WTC11 (cell line): ENCODE data around the gene KIF17. TPM values are rescaled to one million over a fixed set of nuclear protein-coding genes. Genes with fewer than 3 reads are reported as not detected.

Experiments
- ATAC-seq: fragments of 200-7000 bp; cut with Tn5 transposase; 2 replicates; pipeline ENCODE4 v1.10.0; 2021; ENCODE audit warnings: mild to moderate bottlenecking, moderate library complexity
- CTCF ChIA-PET: fragments of 300-600 bp; sonication (Branson Sonifier 250); formaldehyde crosslinking; loops from one replicate; lab custom pipeline; 2021; ENCODE audit warnings: antibody characterized with exemption; lab: Charles Lee
- POLR2A ChIA-PET: fragments of 350-600 bp; sonication (Branson Sonifier 250); formaldehyde crosslinking; loops from one replicate; lab custom pipeline; 2021; ENCODE audit warnings: antibody characterized with exemption; lab: Charles Lee
- DNase-seq: peaks from one replicate; pipeline ENCODE4 v3.0.0; 2021; ENCODE audit warnings: low spot score
- H3K27ac Mint-ChIP-seq: 2 replicates; pipeline ENCODE4 v1.8.0; 2021; ENCODE audit warnings: mixed read lengths
- H3K27me3 Mint-ChIP-seq: 2 replicates; pipeline ENCODE4 v1.8.0; 2021; ENCODE audit warnings: low read depth, mild to moderate bottlenecking, moderate library complexity, mixed read lengths
- H3K36me3 Mint-ChIP-seq: 2 replicates; pipeline ENCODE4 v1.8.0; 2021; ENCODE audit warnings: mixed read lengths
- H3K4me1 Mint-ChIP-seq: 2 replicates; pipeline ENCODE4 v1.8.0; 2022; ENCODE audit warnings: mixed read lengths
- H3K4me3 Mint-ChIP-seq: 2 replicates; pipeline ENCODE4 v1.8.0; 2021; ENCODE audit warnings: mild to moderate bottlenecking, moderate library complexity, mixed read lengths
- H3K9me3 Mint-ChIP-seq: 2 replicates; pipeline ENCODE4 v1.8.0; 2021; ENCODE audit warnings: mixed read lengths
- ARID4B ChIP-seq: sonication (generic); formaldehyde crosslinking; IDR thresholded peaks from 2 replicates; pipeline ENCODE4 v1.8.0; 2023; ENCODE audit warnings: missing genetic modification reagents, mild to moderate bottlenecking, borderline replicate concordance
- ATF3 ChIP-seq: sonication (generic); formaldehyde crosslinking; conservative IDR thresholded peaks from 2 replicates; pipeline ENCODE4 v1.8.1; 2022; ENCODE audit warnings: mild to moderate bottlenecking, missing genetic modification reagents
- CBFB ChIP-seq: sonication (generic); formaldehyde crosslinking; IDR thresholded peaks from 2 replicates; pipeline ENCODE4 v1.8.1; 2022; ENCODE audit warnings: mild to moderate bottlenecking, low read depth, missing genetic modification reagents
- FOXJ3 ChIP-seq: sonication (generic); formaldehyde crosslinking; IDR thresholded peaks from 2 replicates; pipeline ENCODE4 v1.9.0; 2021; ENCODE audit warnings: missing genetic modification reagents, mild to moderate bottlenecking, borderline replicate concordance
- FOXP1 ChIP-seq: sonication (generic); formaldehyde crosslinking; IDR thresholded peaks from 2 replicates; pipeline ENCODE4 v1.8.0; 2022; ENCODE audit warnings: missing genetic modification reagents, mild to moderate bottlenecking, moderate library complexity, borderline replicate concordance
- FOXP4 ChIP-seq: sonication (generic); formaldehyde crosslinking; IDR thresholded peaks from 2 replicates; pipeline ENCODE4 v1.8.0; 2022; ENCODE audit warnings: mild to moderate bottlenecking, missing genetic modification reagents
- GTF2I ChIP-seq: fragments of 250-450 bp; sonication (Bioruptor Pico); conservative IDR thresholded peaks from 2 replicates; pipeline ENCODE4 v1.4.0; 2021; ENCODE audit warnings: mild to moderate bottlenecking
- MXD4 ChIP-seq: fragments of 250-450 bp; sonication (Bioruptor Pico); IDR thresholded peaks from 2 replicates; pipeline ENCODE4 v1.8.0; 2021; ENCODE audit warnings: mild to moderate bottlenecking, moderate library complexity, borderline replicate concordance
- NFYB ChIP-seq: sonication (generic); formaldehyde crosslinking; conservative IDR thresholded peaks from 2 replicates; pipeline ENCODE4 v1.8.0; 2022; ENCODE audit warnings: low read depth, missing genetic modification reagents
- NR1H2 ChIP-seq: sonication (generic); formaldehyde crosslinking; IDR thresholded peaks from 2 replicates; pipeline ENCODE4 v1.9.0; 2021; ENCODE audit warnings: mild to moderate bottlenecking, moderate library complexity, missing genetic modification reagents
- NR3C1 ChIP-seq: sonication (generic); formaldehyde crosslinking; conservative IDR thresholded peaks from 2 replicates; pipeline ENCODE4 v1.8.1; 2023; ENCODE audit warnings: low read depth, mild to moderate bottlenecking, missing genetic modification reagents
- SP1 ChIP-seq: sonication (generic); formaldehyde crosslinking; conservative IDR thresholded peaks from 2 replicates; pipeline ENCODE4 v1.8.1; 2022; ENCODE audit warnings: missing genetic modification reagents
- TEAD1 ChIP-seq: sonication (generic); formaldehyde crosslinking; IDR thresholded peaks from 2 replicates; pipeline ENCODE4 v1.8.0; 2022; ENCODE audit warnings: mild to moderate bottlenecking, missing genetic modification reagents
- TEAD4 ChIP-seq: sonication (generic); formaldehyde crosslinking; IDR thresholded peaks from 2 replicates; pipeline ENCODE4 v1.8.0; 2022; ENCODE audit warnings: mild to moderate bottlenecking, missing genetic modification reagents
- ZBTB43 ChIP-seq: sonication (generic); formaldehyde crosslinking; IDR thresholded peaks from 2 replicates; pipeline ENCODE4 v1.8.1; 2023; ENCODE audit warnings: mild to moderate bottlenecking, missing genetic modification reagents
- ZMAT4 ChIP-seq: fragments of 250-450 bp; sonication (Bioruptor Pico); IDR thresholded peaks from 2 replicates; pipeline ENCODE4 v1.9.0; 2021; ENCODE audit warnings: mild to moderate bottlenecking
- ZNF219 ChIP-seq: sonication (generic); formaldehyde crosslinking; IDR thresholded peaks from 2 replicates; pipeline ENCODE4 v1.8.0; 2023; ENCODE audit warnings: missing genetic modification reagents, mild to moderate bottlenecking, borderline replicate concordance
- ZNF423 ChIP-seq: fragments of 250-450 bp; sonication (Bioruptor Pico); IDR thresholded peaks from 2 replicates; pipeline ENCODE4 v2.1.2; 2022; ENCODE audit warnings: mild to moderate bottlenecking, moderate library complexity
- ZNF532 ChIP-seq: fragments of 250-450 bp; sonication (Bioruptor Pico); IDR thresholded peaks from 2 replicates; pipeline ENCODE4 v1.9.0; 2021; ENCODE audit warnings: mild to moderate bottlenecking, borderline replicate concordance
- total RNA-seq: library from RNA; stranded (reverse); gene quantifications from 3 replicates; pipeline ENCODE4 v1.2.3, GENCODE V29; 2021

KIF17 gene
- total RNA-seq, 1 experiment from 2014 or later: 8.1 TPM

GRCh38 chr1:20731057-20731991 is 13.5 kb upstream of the KIF17 start:
- ATAC-seq (no peak), DNase-seq (no peak)
- no peaks in the 10 kb centered on the region for H3K9me3 Mint-ChIP-seq
- H3K4me1 Mint-ChIP-seq: peaks cover 36% of the 10 kb centered on the region
- ChIA-PET POLR2A (interaction anchor here (0.9 to 3.4 kb wide), 2 partner anchors 35 to 55 kb away, joined by 3 to 14 read pairs; partner anchors contain the start of gene HP1BP3), CTCF (interaction anchor here (0.7 to 9.0 kb wide), 6 partner anchors 13 to 524 kb away, joined by 3 to 124 read pairs (median 6); partner anchors contain the start of gene KIF17)
- H3K36me3 Mint-ChIP-seq: no peaks in the 10 kb centered on the region
- H3K27me3 Mint-ChIP-seq: peaks cover 55% of the 10 kb centered on the region
- H3K4me3 Mint-ChIP-seq: peak overlapping the region; percentile 75
- no peak overlapping the region for H3K27ac Mint-ChIP-seq
- no peak for TF ChIP-seq FOXJ3 (CRISPR knock-in tag)
- TF ChIP-seq ZNF423 (CRISPR knock-in tag): 0 out of 2 replicates have a peak, but pooled peaks have one; percentile 25
- TF ChIP-seq TEAD4: no peak
- no peak for TF ChIP-seq SP1
- TF ChIP-seq GTF2I (CRISPR knock-in tag): no peak
- no peak for TF ChIP-seq ZNF219 (CRISPR knock-in tag)
- TF ChIP-seq FOXP1 (CRISPR knock-in tag): peak; percentile 27; the same call in 1 of the 2 replicates
- no peak for TF ChIP-seq NR3C1 (CRISPR knock-in tag)
- TF ChIP-seq ZNF532 (CRISPR knock-in tag): no peak
- no peak for TF ChIP-seq ZBTB43 (CRISPR knock-in tag)
- TF ChIP-seq ARID4B (CRISPR knock-in tag): 0 out of 2 replicates have a peak, but pooled peaks have one; percentile 3

- TF ChIP-seq ATF3 (no peak), FOXP4 (CRISPR knock-in tag) (no peak), ZMAT4 (no peak), CBFB (CRISPR knock-in tag) (no peak), TEAD1 (no peak), NFYB (CRISPR knock-in tag) (no peak), NR1H2 (no peak), MXD4 (CRISPR knock-in tag) (no peak)
- TF ChIP-seq, all 79 proteins: peak for 0
- ChIA-PET POLR2A (interaction anchor here (0.9 to 3.4 kb wide), 2 partner anchors 34 to 56 kb away, joined by 3 to 14 read pairs; partner anchors contain the start of gene HP1BP3), CTCF (interaction anchor here (0.7 to 9.0 kb wide), 5 partner anchors 13 to 524 kb away, joined by 3 to 124 read pairs (median 5); partner anchors contain the start of gene KIF17)
- Mint-ChIP-seq H3K27me3 (peaks cover 51% of the 10 kb centered on the region), H3K4me1 (peaks cover 36% of the 10 kb centered on the region), H3K9me3 (no peaks in the 10 kb centered on the region), H3K4me3 (peak overlapping the region; percentile 75), H3K27ac (no peak overlapping the region), H3K36me3 (no peaks in the 10 kb centered on the region)
- no peak for DNase-seq
- no peak for ATAC-seq
These were observed 12.9 kb upstream of the KIF17 start for GRCh38 chr1:20730690-20731056.
